K562 (cell line): Measurements from ENCODE around the gene ZNF326. TPM values are rescaled to one million over a fixed set of nuclear protein-coding genes. Genes with fewer than 3 reads are reported as not detected.
A peak's percentile ranks its signal among the peaks of the same experiment; 100 is the strongest.

Experiments used
- ATAC-seq: fragments of 200-7000 bp; cut with Tn5 transposase; 3 replicates; pipeline ENCODE4 v1.9.1; 2020; ENCODE audit warnings: moderate library complexity
- BruUV-seq: library from RNA; stranded (reverse); fragments of 400-500 nt; replicated peaks from 2 replicates; lab custom pipeline; 2021; lab: Mats Ljungman, UMichigan
- CTCF ChIA-PET: fragments of 300-600 bp; formaldehyde crosslinking; extraction: SDS; loops from one replicate; lab custom pipeline; 2021; ENCODE audit warnings: low intra/inter-chr PET ratio; lab: Yijun Ruan, JAX
- POLR2A ChIA-PET: fragments of 300-600, 350-650 bp; sonication (Branson Sonifier 250); formaldehyde crosslinking; extraction: SDS; loops from one replicate; lab custom pipeline; 2021; ENCODE audit warnings: antibody characterized with exemption, inconsistent platforms; lab: Yijun Ruan, JAX
- DNase-seq, 4 experiments: peaks; one replicate each; pipeline versions ENCODE4 v3.0.0 to v3.0.0-alpha.2; 2011 to 2018; ENCODE audit warnings: low spot score in 3 of 4, mixed read lengths in 3 of 4; ENCODE audit errors: extremely low read depth in 1 of 4
- FAIRE-seq: peaks from 2 replicates; lab custom pipeline; 2011; peaks lifted over from hg19 to GRCh38; lab: Jason Lieb, UNC
- H2AFZ ChIP-seq: 2 replicates; pipeline ENCODE4 v1.6.0; 2011; ENCODE audit warnings: low read depth, low read length, control low read depth, inconsistent platforms
- H3K27ac ChIP-seq: fragments of 200-600 bp; 3 replicates; pipeline ENCODE4 v1.8.0; 2011; ENCODE audit warnings: low read depth, mild to moderate bottlenecking, control low read depth, inconsistent platforms, low read length, moderate library complexity, mixed read lengths; ENCODE audit errors: extremely low read depth
- H3K27me3 ChIP-seq, 2 experiments: fragments of 300-600 bp in 1 of 2; 2 replicates in 1 of 2; 3 replicates in 1 of 2; pipeline versions ENCODE4 v1.6.0 to v1.8.0; 2011; ENCODE audit warnings: inconsistent platforms in 2 of 2, low read length in 2 of 2, mild to moderate bottlenecking in 1 of 2, mixed read lengths in 1 of 2, moderate library complexity in 1 of 2; ENCODE audit not compliant: control insufficient read depth in 2 of 2, insufficient read depth in 2 of 2
- H3K36me3 ChIP-seq: fragments of 300-600 bp; 3 replicates; pipeline ENCODE4 v1.8.0; 2011; ENCODE audit warnings: mild to moderate bottlenecking, low read length, inconsistent platforms; ENCODE audit not compliant: control insufficient read depth, insufficient read depth
- H3K4me1 ChIP-seq, 2 experiments: fragments of 200-600 bp in 1 of 2; replicated peaks in 1 of 2; 2 replicates in 1 of 2; 3 replicates in 1 of 2; pipeline versions ENCODE4 v1.5.1 to v1.8.0; 2011; ENCODE audit warnings: inconsistent platforms in 2 of 2, low read length in 2 of 2, mild to moderate bottlenecking in 1 of 2, mixed read lengths in 1 of 2, moderate library complexity in 1 of 2; ENCODE audit not compliant: control insufficient read depth in 2 of 2, insufficient read depth in 2 of 2
- H3K4me2 ChIP-seq: 2 replicates; pipeline ENCODE4 v1.6.1; 2011; ENCODE audit warnings: low read length, control low read depth, inconsistent platforms, mixed read lengths; ENCODE audit not compliant: insufficient read depth
- H3K4me3 ChIP-seq: fragments of 200-600 bp; sonication (generic), shearing (Covaris generic); 2 replicates; pipeline ENCODE4 v1.5.1; 2016; ENCODE audit warnings: control low read depth, inconsistent platforms
- H3K79me2 ChIP-seq: fragments of 200-600 bp; 3 replicates; pipeline ENCODE4 v1.8.0; 2011; ENCODE audit warnings: low read length, inconsistent platforms; ENCODE audit not compliant: control insufficient read depth, insufficient read depth
- H3K9ac ChIP-seq, 2 experiments: 2 replicates each; pipeline versions ENCODE4 v1.6.0 to v1.6.1; 2011; ENCODE audit warnings: low read depth in 2 of 2, low read length in 2 of 2, control low read depth in 1 of 2, inconsistent platforms in 1 of 2, mild to moderate bottlenecking in 1 of 2, mixed read lengths in 1 of 2; ENCODE audit not compliant: insufficient read depth in 1 of 2
- H3K9me1 ChIP-seq: one replicate; pipeline ENCODE4 v1.6.0; 2011; ENCODE audit warnings: inconsistent platforms, mild to moderate bottlenecking, low read length, moderate library complexity; ENCODE audit not compliant: control insufficient read depth, insufficient read depth
- H3K9me3 ChIP-seq: replicated peaks from 2 replicates; pipeline ENCODE4 v1.5.1; 2011; ENCODE audit warnings: low read depth, low read length, inconsistent platforms; ENCODE audit not compliant: control insufficient read depth, insufficient read depth
- H4K20me1 ChIP-seq: replicated peaks from 2 replicates; pipeline ENCODE4 v1.6.1; 2011; ENCODE audit warnings: low read length, inconsistent platforms, mixed read lengths; ENCODE audit not compliant: control insufficient read depth, insufficient read depth
- BRF2 ChIP-seq: IDR thresholded peaks from 3 replicates; pipeline ENCODE4 v1.6.1; 2011; ENCODE audit warnings: borderline replicate concordance, mild to moderate bottlenecking; ENCODE audit not compliant: insufficient read length, insufficient read depth
- FOSL1 ChIP-seq: fragments of 200-800 bp; sonication (Bioruptor generic); conservative IDR thresholded peaks from 2 replicates; pipeline ENCODE4 v1.6.1; 2016; ENCODE audit warnings: missing genetic modification characterization, missing compliant biosample characterization
- HNRNPK ChIP-seq: fragments of 200-400 bp; formaldehyde crosslinking; IDR thresholded peaks from one replicate; pipeline ENCODE4 v1.6.1; 2018; ENCODE audit warnings: mild to moderate bottlenecking, low read depth, low read length; ENCODE audit not compliant: poor library complexity, severe bottlenecking
- NCOR1 ChIP-seq: fragments of 450-650 bp; IDR thresholded peaks from 2 replicates; pipeline ENCODE4 v1.6.1; 2016; ENCODE audit warnings: mild to moderate bottlenecking, moderate library complexity
- WGBS: fragments of 100-300 bp; shearing (Covaris generic); methylation state at CpG from one replicate; pipeline ENCODE4 v1.1.6; 2016; ENCODE audit warnings: low coverage, mixed read lengths; ENCODE audit not compliant: insufficient coverage; ENCODE audit errors: missing lambda C conversion rate; 5-methylcytosine and 5-hydroxymethylcytosine counted together
- in situ Hi-C: fragments of 300-500 bp; cut with MboI; formaldehyde crosslinking; loops from 4 replicates; pipeline ENCODE4 v1.15.0; 2018; ENCODE audit warnings: inconsistent platforms, mixed read lengths
- intact Hi-C: fragments of 100-400 bp; cut with micrococcal nuclease; formaldehyde crosslinking; loops from 2 replicates; pipeline ENCODE4 v1.14.2; 2022
- polyA plus RNA-seq, 8 experiments: library from polyadenylated mRNA; depleted of rRNA in 4 of 8; stranded (reverse) in 5 of 8; unstranded in 3 of 8; fragments of >200 nt; fragmentation: Nextera tagmentation in 2 of 8; fragmentation: Illumina TruSeq in 1 of 8; extraction: Ambion mirVana in 2 of 8; extraction: Trizol in 1 of 8; gene quantifications; 2 replicates each; pipeline versions ENCODE4 v1.2.1 to v1.2.3, GENCODE V29; 2011 to 2014; ENCODE audit warnings: inconsistent platforms in 1 of 8, missing spikeins in 1 of 8
- total RNA-seq, 7 experiments: library from RNA; depleted of rRNA in 6 of 7; stranded (reverse); fragments of >200 nt in 6 of 7; fragmentation: Illumina TruSeq in 2 of 7; extraction: Trizol in 2 of 7; gene quantifications; 2 replicates each; pipeline versions ENCODE4 v1.2.1 to v1.2.3, GENCODE V29; 2011 to 2021; ENCODE audit warnings: low replicate concordance in 1 of 7
- TF ChIP-seq, protein P1 (sequence below), 2 experiments: fragments of 450-650 bp; IDR thresholded peaks; 2 replicates each; pipeline ENCODE4 v1.6.1; 2016

Gene ZNF326
- total and polyA plus RNA-seq, 9 of the 15 experiments (the other 6 are each of a cell fraction or from before 2014, with no cell fraction given) = 7.2 to 33.2 (median 20.1) TPM

DNA sequence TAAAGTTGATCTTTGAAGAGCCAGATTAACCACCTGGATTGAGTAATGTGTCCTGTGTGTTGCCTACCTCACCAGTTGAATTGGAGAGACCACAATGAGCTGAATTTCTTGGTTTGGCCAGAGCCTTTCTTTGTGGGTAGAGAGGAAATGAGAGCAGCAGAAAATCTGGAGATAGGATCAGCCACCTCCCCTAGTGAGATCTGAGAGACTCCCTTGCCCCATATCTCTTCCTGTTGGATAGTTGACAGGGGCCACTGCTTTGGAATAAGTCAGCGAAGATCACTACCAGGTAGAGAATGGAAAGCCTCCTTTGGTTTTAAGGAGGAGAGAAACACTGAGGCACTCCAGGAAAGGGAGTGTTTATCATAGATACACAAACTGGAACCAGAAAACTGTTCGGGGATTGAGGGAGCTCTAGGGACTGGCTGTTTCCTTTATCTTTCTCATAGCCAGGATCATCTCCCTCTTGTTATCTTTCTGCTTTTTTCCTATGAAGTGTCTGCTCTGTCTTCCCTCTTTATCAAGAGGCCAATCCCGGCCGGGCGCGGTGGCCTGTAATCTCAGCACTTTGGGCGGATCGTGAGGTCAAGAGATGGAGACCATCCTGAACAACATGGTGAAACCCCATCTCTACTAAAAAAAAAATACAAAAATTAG is 21.3 kb upstream of the ZNF326 start (continued):
- TF ChIP-seq BRF2 (no peak), NCOR1 (peak; percentile 21; the same call in 1 of the 2 replicates), FOSL1 (tag) (peak; percentile 39)

GRCh38 chr1:89974256-89974655 is 20.7 kb upstream of the ZNF326 start:
- TF ChIP-seq HNRNPK = no peak
- TF ChIP-seq, protein P1, sequence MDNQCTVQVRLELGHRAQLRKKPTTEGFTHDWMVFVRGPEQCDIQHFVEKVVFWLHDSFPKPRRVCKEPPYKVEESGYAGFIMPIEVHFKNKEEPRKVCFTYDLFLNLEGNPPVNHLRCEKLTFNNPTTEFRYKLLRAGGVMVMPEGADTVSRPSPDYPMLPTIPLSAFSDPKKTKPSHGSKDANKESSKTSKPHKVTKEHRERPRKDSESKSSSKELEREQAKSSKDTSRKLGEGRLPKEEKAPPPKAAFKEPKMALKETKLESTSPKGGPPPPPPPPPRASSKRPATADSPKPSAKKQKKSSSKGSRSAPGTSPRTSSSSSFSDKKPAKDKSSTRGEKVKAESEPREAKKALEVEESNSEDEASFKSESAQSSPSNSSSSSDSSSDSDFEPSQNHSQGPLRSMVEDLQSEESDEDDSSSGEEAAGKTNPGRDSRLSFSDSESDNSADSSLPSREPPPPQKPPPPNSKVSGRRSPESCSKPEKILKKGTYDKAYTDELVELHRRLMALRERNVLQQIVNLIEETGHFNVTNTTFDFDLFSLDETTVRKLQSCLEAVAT (IDR thresholded peaks at IDR 0.05) = 0 out of 4 replicates have a peak, but pooled peaks of 1 of the 2 experiments have one; percentile 11
- Histone ChIP-seq H4K20me1 (no peaks in the 10 kb centered on the region), H2AFZ (no peak overlapping the region), H3K9ac (no peak overlapping the region), H3K4me1 (peaks cover 4 to 43% of the 10 kb centered on the region in 2 experiments; a peak in 4 of 5 replicates), H3K4me2 (no peak overlapping the region), H3K9me3 (no peaks in the 10 kb centered on the region), H3K79me2 (no peaks in the 10 kb centered on the region), H3K36me3 (no peaks in the 10 kb centered on the region), H3K27ac (no peak overlapping the region), H3K27me3 (no peaks in the 10 kb centered on the region), H3K4me3 (no peak overlapping the region), H3K9me1 (no peaks in the 10 kb centered on the region)
- WGBS = 91% methylated on average over 4 of the region's 4 CpGs
- CTCF ChIA-PET = no interaction called here
- BruUV-seq = no TSS peak
- POLR2A ChIA-PET = interaction anchor here (1.2 kb wide), 1 partner anchor 18 kb away, joined by 4 read pairs; no protein-coding TSS in a partner anchor
- in situ Hi-C loops (no loop called here), intact Hi-C loops (no loop called here)
- no peak for ATAC-seq
- no peak for DNase-seq
- no peak for FAIRE-seq
